SIG-M5 (cell line): ENCODE data around the gene PIGS.

ENCODE experiments used
- DNase-seq: peaks from one replicate; lab custom pipeline; 2025; lab: John Stamatoyannopoulos, UW

Gene PIGS

GRCh38 chr17:28506763-28507487 lies 64.4 kb downstream of the PIGS start:
- DNase-seq, result no peak

GRCh38 chr17:28505986-28506665 lies 65.2 kb downstream of the PIGS start, which contains the start of gene FOXN1:
FOXN1 (plus strand) TSS chr17:28506348; CDS start chr17:28523970, 17,622 bp downstream.
- no peak for DNase-seq

- DNase-seq, result no peak
Measured at GRCh38 chr17:28503420-28503819, 67.9 kb downstream of the PIGS start.
